IPS-18a (cell line): ENCODE results near the gene ADAM30.
"Not testable (repeated sequence)": the region's sequence is repeated elsewhere in the genome, so short reads cannot be mapped to it uniquely, and the experiment has no call there.

ENCODE experiments used
- H3K27ac ChIP-seq: one replicate; pipeline ENCODE4 v1.5.1; 2013; ENCODE audit warnings: low read length
- H3K27me3 ChIP-seq: one replicate; pipeline ENCODE4 v1.6.1; 2013; ENCODE audit warnings: mild to moderate bottlenecking, low read length; ENCODE audit not compliant: control insufficient read depth, insufficient read depth
- H3K36me3 ChIP-seq: one replicate; pipeline ENCODE4 v1.6.1; 2013; ENCODE audit warnings: low read depth, low read length; ENCODE audit not compliant: control insufficient read depth
- H3K4me1 ChIP-seq: one replicate; pipeline ENCODE4 v1.6.1; 2013; ENCODE audit warnings: low read depth, low read length; ENCODE audit not compliant: control insufficient read depth
- H3K4me3 ChIP-seq: one replicate; pipeline ENCODE4 v1.5.1; 2013; ENCODE audit warnings: low read length
- H3K9ac ChIP-seq: one replicate; pipeline ENCODE4 v1.6.1; 2013; ENCODE audit warnings: mild to moderate bottlenecking, low read length, moderate library complexity
- H3K9me3 ChIP-seq: one replicate; pipeline ENCODE4 v1.6.1; 2013; ENCODE audit warnings: low read depth, low read length; ENCODE audit not compliant: control insufficient read depth

Gene ADAM30

GRCh38 chr1:119869995-119870394 is 26.3 kb downstream of the ADAM30 start:
- no peak overlapping the region for H3K9ac ChIP-seq
- no peak overlapping the region for H3K27ac ChIP-seq

GRCh38 chr1:119868176-119868575 is 28.1 kb downstream of the ADAM30 start:
- H3K4me3 ChIP-seq = no peak overlapping the region
- H3K9ac ChIP-seq = no peak overlapping the region
- no peaks in the 10 kb centered on the region for H3K9me3 ChIP-seq
- no peaks in the 10 kb centered on the region for H3K36me3 ChIP-seq
- H3K4me1 ChIP-seq = peaks cover 4% of the 10 kb centered on the region
- no peaks in the 10 kb centered on the region for H3K27me3 ChIP-seq
- H3K27ac ChIP-seq = no peak overlapping the region

More at GRCh38 chr1:119869995-119870394, 26.3 kb downstream of the ADAM30 start:
- peaks cover 4% of the 10 kb centered on the region for H3K4me1 ChIP-seq
- H3K4me3 ChIP-seq = no peak overlapping the region
- H3K9me3 ChIP-seq = no peaks in the 10 kb centered on the region
- H3K27me3 ChIP-seq = no peaks in the 10 kb centered on the region
- H3K36me3 ChIP-seq = no peaks in the 10 kb centered on the region

GRCh38 chr1:119866451-119866850 is 29.9 kb downstream of the ADAM30 start:
- H3K27ac ChIP-seq = no peak overlapping the region
- H3K4me1 ChIP-seq = peaks cover 4% of the 10 kb centered on the region
- H3K9ac ChIP-seq = no peak overlapping the region
- H3K27me3 ChIP-seq = no peaks in the 10 kb centered on the region
- no peak overlapping the region for H3K4me3 ChIP-seq
- H3K9me3 ChIP-seq = no peaks in the 10 kb centered on the region
- H3K36me3 ChIP-seq = no peaks in the 10 kb centered on the region

- no peak overlapping the region for H3K27ac ChIP-seq
- no peak overlapping the region for H3K4me3 ChIP-seq
- H3K4me1 ChIP-seq = no peaks in the 10 kb centered on the region
- H3K36me3 ChIP-seq = no peaks in the 10 kb centered on the region
- no peaks in the 10 kb centered on the region for H3K9me3 ChIP-seq
- no peak overlapping the region for H3K9ac ChIP-seq
- H3K27me3 ChIP-seq = no peaks in the 10 kb centered on the region
Measured at GRCh38 chr1:119865627-119866026, 30.7 kb downstream of the ADAM30 start.

- Histone ChIP-seq H3K27me3 (no peaks in the 10 kb centered on the region), H3K4me3 (no peak overlapping the region), H3K9ac (no peak overlapping the region), H3K4me1 (no peaks in the 10 kb centered on the region), H3K9me3 (no peaks in the 10 kb centered on the region), H3K27ac (no peak overlapping the region), H3K36me3 (no peaks in the 10 kb centered on the region)
Measured at GRCh38 chr1:119862276-119862675, 34.0 kb downstream of the ADAM30 start.

GRCh38 chr1:119861547-119861946 is 34.8 kb downstream of the ADAM30 start:
- no peaks in the 10 kb centered on the region for H3K27me3 ChIP-seq
- no peaks in the 10 kb centered on the region for H3K9me3 ChIP-seq
- H3K9ac ChIP-seq = no peak overlapping the region
- no peaks in the 10 kb centered on the region for H3K4me1 ChIP-seq
- no peak overlapping the region for H3K4me3 ChIP-seq
- no peaks in the 10 kb centered on the region for H3K36me3 ChIP-seq
- no peak overlapping the region for H3K27ac ChIP-seq

GRCh38 chr1:119859647-119860046 is 36.7 kb downstream of the ADAM30 start:
- H3K9me3 ChIP-seq = no peaks in the 10 kb centered on the region
- H3K9ac ChIP-seq = no peak overlapping the region
- H3K36me3 ChIP-seq = no peaks in the 10 kb centered on the region
- no peaks in the 10 kb centered on the region for H3K4me1 ChIP-seq
- no peak overlapping the region for H3K4me3 ChIP-seq
- no peak overlapping the region for H3K27ac ChIP-seq
- H3K27me3 ChIP-seq = no peaks in the 10 kb centered on the region

GRCh38 chr1:119858556-119859214 is 37.6 kb downstream of the ADAM30 start:
- not testable (repeated sequence) for H3K27me3 ChIP-seq, H3K9me3 ChIP-seq, H3K4me1 ChIP-seq, H3K27ac ChIP-seq, H3K4me3 ChIP-seq, H3K9ac ChIP-seq, H3K36me3 ChIP-seq

GRCh38 chr1:119858126-119858525 is 38.2 kb downstream of the ADAM30 start:
- H3K9me3 ChIP-seq = no peaks in the 10 kb centered on the region
- H3K9ac ChIP-seq = no peak overlapping the region
- no peak overlapping the region for H3K27ac ChIP-seq

GRCh38 chr1:119853155-119853554 is 43.2 kb downstream of the ADAM30 start:
- Histone ChIP-seq H3K4me3 (no peak overlapping the region), H3K27ac (no peak overlapping the region), H3K9me3 (no peaks in the 10 kb centered on the region), H3K4me1 (no peaks in the 10 kb centered on the region), H3K27me3 (no peaks in the 10 kb centered on the region), H3K9ac (no peak overlapping the region), H3K36me3 (no peaks in the 10 kb centered on the region)

More at GRCh38 chr1:119858126-119858525, 38.2 kb downstream of the ADAM30 start:
- Histone ChIP-seq H3K4me3 (no peak overlapping the region), H3K36me3 (no peaks in the 10 kb centered on the region), H3K4me1 (no peaks in the 10 kb centered on the region), H3K27me3 (no peaks in the 10 kb centered on the region)

- not testable (repeated sequence) for H3K4me3 ChIP-seq, H3K9ac ChIP-seq, H3K27me3 ChIP-seq, H3K4me1 ChIP-seq, H3K36me3 ChIP-seq, H3K27ac ChIP-seq, H3K9me3 ChIP-seq
Measured at GRCh38 chr1:119844206-119844605, 52.1 kb downstream of the ADAM30 start.
